H9 (cell line): ENCODE data around the gene CNNM3. TPM values are rescaled to one million over a fixed set of nuclear protein-coding genes. Genes with fewer than 3 reads are reported as not detected.

Experiments
- DNase-seq: peaks from one replicate; pipeline ENCODE4 v3.0.0-alpha.2; 2017
- H2AFZ ChIP-seq: one replicate; pipeline ENCODE4 v1.6.1; 2013; ENCODE audit warnings: mild to moderate bottlenecking, low read length, control low read depth, moderate library complexity
- H2AK5ac ChIP-seq: 2 replicates; pipeline ENCODE4 v1.6.1; 2013; ENCODE audit warnings: low read length, control low read depth, mixed read lengths; ENCODE audit not compliant: insufficient read length
- H2BK120ac ChIP-seq: one replicate; pipeline ENCODE4 v1.6.1; 2013; ENCODE audit warnings: low read depth, mild to moderate bottlenecking, low read length, control low read depth, inconsistent platforms; ENCODE audit not compliant: poor library complexity, severe bottlenecking
- H2BK12ac ChIP-seq: 2 replicates; pipeline ENCODE4 v1.6.1; 2013; ENCODE audit warnings: low read length, control low read depth, mixed read lengths, low read depth; ENCODE audit not compliant: insufficient read length
- H2BK15ac ChIP-seq: 2 replicates; pipeline ENCODE4 v1.6.1; 2013; ENCODE audit warnings: low read depth, low read length, control low read depth
- H2BK20ac ChIP-seq: one replicate; pipeline ENCODE4 v1.6.1; 2013; ENCODE audit warnings: low read depth, mild to moderate bottlenecking, low read length, control low read depth, inconsistent platforms; ENCODE audit not compliant: poor library complexity, severe bottlenecking
- H2BK5ac ChIP-seq: 2 replicates; pipeline ENCODE4 v1.6.1; 2013; ENCODE audit warnings: low read length, control low read depth, mixed read lengths; ENCODE audit not compliant: insufficient read length
- H3K14ac ChIP-seq: 2 replicates; pipeline ENCODE4 v1.6.1; 2013; ENCODE audit warnings: low read length, control low read depth; ENCODE audit not compliant: insufficient read depth
- H3K18ac ChIP-seq: 2 replicates; pipeline ENCODE4 v1.6.1; 2013; ENCODE audit warnings: low read depth, mild to moderate bottlenecking, mixed read lengths, low read length, control low read depth; ENCODE audit not compliant: insufficient read length
- H3K23ac ChIP-seq: 2 replicates; pipeline ENCODE4 v1.6.1; 2013; ENCODE audit warnings: low read length, control low read depth, mixed read lengths, low read depth; ENCODE audit not compliant: insufficient read length
- H3K23me2 ChIP-seq: 2 replicates; pipeline ENCODE4 v1.6.1; 2013; ENCODE audit warnings: low read depth, mild to moderate bottlenecking, mixed read lengths, low read length, control low read depth; ENCODE audit not compliant: insufficient read length, poor library complexity, severe bottlenecking
- H3K27ac ChIP-seq: 2 replicates; pipeline ENCODE4 v1.5.1; 2013; ENCODE audit warnings: low read length, control low read depth, mixed read lengths, low read depth; ENCODE audit not compliant: insufficient read length
- H3K27me3 ChIP-seq: 2 replicates; pipeline ENCODE4 v1.6.1; 2013; ENCODE audit warnings: low read length, control low read depth, inconsistent platforms; ENCODE audit not compliant: insufficient read depth
- H3K4ac ChIP-seq: 2 replicates; pipeline ENCODE4 v1.6.1; 2013; ENCODE audit warnings: low read depth, mild to moderate bottlenecking, control low read depth, inconsistent platforms, low read length, moderate library complexity
- H3K4me1 ChIP-seq: 2 replicates; pipeline ENCODE4 v1.6.1; 2013; ENCODE audit warnings: low read length, control low read depth, inconsistent platforms; ENCODE audit not compliant: insufficient read depth
- H3K4me2 ChIP-seq: 2 replicates; pipeline ENCODE4 v1.6.1; 2013; ENCODE audit warnings: low read length, control low read depth, mixed read lengths; ENCODE audit not compliant: insufficient read length, insufficient read depth
- H3K56ac ChIP-seq: 2 replicates; pipeline ENCODE4 v1.6.1; 2013; ENCODE audit warnings: low read depth, mild to moderate bottlenecking, mixed read lengths, low read length, control low read depth; ENCODE audit not compliant: insufficient read length
- H3K79me1 ChIP-seq: 2 replicates; pipeline ENCODE4 v1.6.1; 2013; ENCODE audit warnings: low read depth, mild to moderate bottlenecking, moderate library complexity, low read length, control low read depth, inconsistent platforms; ENCODE audit not compliant: insufficient read depth, poor library complexity, severe bottlenecking
- H3K79me2 ChIP-seq: 2 replicates; pipeline ENCODE4 v1.6.1; 2013; ENCODE audit warnings: low read length, control low read depth, inconsistent platforms; ENCODE audit not compliant: insufficient read depth
- H3K9ac ChIP-seq: 2 replicates; pipeline ENCODE4 v1.6.1; 2013; ENCODE audit warnings: low read length, control low read depth, mixed read lengths; ENCODE audit not compliant: insufficient read length; ENCODE audit errors: extremely low read depth
- H3K9me3 ChIP-seq: one replicate; pipeline ENCODE4 v1.6.1; 2013; ENCODE audit warnings: low read depth, low read length, inconsistent platforms; ENCODE audit not compliant: control insufficient read depth
- H3T11ph ChIP-seq: one replicate; pipeline ENCODE4 v1.6.1; 2013; ENCODE audit warnings: mild to moderate bottlenecking, low read length, control low read depth, inconsistent platforms
- H4K20me1 ChIP-seq: one replicate; pipeline ENCODE4 v1.6.1; 2013; ENCODE audit not compliant: control insufficient read depth, insufficient read length, insufficient read depth
- H4K5ac ChIP-seq: 2 replicates; pipeline ENCODE4 v1.6.1; 2013; ENCODE audit warnings: low read depth, mild to moderate bottlenecking, mixed read lengths, low read length, control low read depth; ENCODE audit not compliant: insufficient read length
- H4K8ac ChIP-seq: replicated peaks from 2 replicates; pipeline ENCODE4 v1.6.1; 2013; ENCODE audit warnings: low read length, control low read depth, mixed read lengths, low read depth; ENCODE audit not compliant: insufficient read length
- H4K91ac ChIP-seq: 2 replicates; pipeline ENCODE4 v1.6.1; 2013; ENCODE audit warnings: low read depth, mild to moderate bottlenecking, moderate library complexity, mixed read lengths, low read length, control low read depth; ENCODE audit not compliant: insufficient read length
- H3K27ac Mint-ChIP-seq, 3 experiments: 2 replicates in 2 of 3; 3 replicates in 1 of 3; pipeline ENCODE4 v1.8.0; 2020 to 2021; ENCODE audit warnings: mixed read lengths in 3 of 3, mild to moderate bottlenecking in 1 of 3, moderate library complexity in 1 of 3
- H3K27me3 Mint-ChIP-seq: 2 replicates; pipeline ENCODE4 v1.8.0; 2021; ENCODE audit warnings: low read depth, mild to moderate bottlenecking, moderate library complexity, mixed read lengths
- H3K36me3 Mint-ChIP-seq, 3 experiments: 2 replicates in 2 of 3; 3 replicates in 1 of 3; pipeline ENCODE4 v1.8.0; 2020 to 2021; ENCODE audit warnings: low read depth in 3 of 3, mixed read lengths in 3 of 3; ENCODE audit not compliant: insufficient read depth in 1 of 3
- H3K4me1 Mint-ChIP-seq, 2 experiments: 2 replicates each; pipeline ENCODE4 v1.8.0; 2020; ENCODE audit warnings: mixed read lengths in 2 of 2
- H3K4me3 Mint-ChIP-seq, 2 experiments: 2 replicates in 1 of 2; 3 replicates in 1 of 2; pipeline ENCODE4 v1.8.0; 2020 to 2021; ENCODE audit warnings: mild to moderate bottlenecking in 2 of 2, mixed read lengths in 2 of 2, moderate library complexity in 1 of 2
- H3K9me3 Mint-ChIP-seq, 2 experiments: 2 replicates in 1 of 2; 3 replicates in 1 of 2; pipeline ENCODE4 v1.8.0; 2020; ENCODE audit warnings: mild to moderate bottlenecking in 2 of 2, mixed read lengths in 2 of 2, moderate library complexity in 1 of 2
- CTCF ChIP-seq: fragments of 200-600 bp; sonication (generic); conservative IDR thresholded peaks from 3 replicates; pipeline ENCODE4 v1.8.0; 2021; ENCODE audit warnings: antibody characterized with exemption, mild to moderate bottlenecking
- WGBS: extraction: QIAGEN DNeasy Blood & Tissue Kit; methylation state at CpG from one replicate; pipeline ENCODE4 v1.1.7; 2013; ENCODE audit warnings: missing lambda C conversion rate, low lambda C conversion rate, mixed read lengths; ENCODE audit not compliant: insufficient read length; ENCODE audit errors: extremely low coverage; 5-methylcytosine and 5-hydroxymethylcytosine counted together
- total RNA-seq: library from RNA; stranded (reverse); gene quantifications from 2 replicates; pipeline ENCODE4 v1.2.1, GENCODE V29; 2021

Gene CNNM3
- total RNA-seq, 1 experiment from 2014 or later = 25.0 TPM

GRCh38 chr2:96848264-96848663 is 32.2 kb downstream of the CNNM3 start:
- Histone ChIP-seq H3K27ac (no peak overlapping the region), H3K4me1 (no peaks in the 10 kb centered on the region), H4K91ac (no peak overlapping the region), H3K79me2 (no peaks in the 10 kb centered on the region), H3K9ac (no peak overlapping the region), H3K4ac (no peak overlapping the region), H3K14ac (no peak overlapping the region), H2BK12ac (no peak overlapping the region), H3K4me2 (no peak overlapping the region), H4K8ac (no peak overlapping the region), H3K27me3 (no peaks in the 10 kb centered on the region), H3K9me3 (no peaks in the 10 kb centered on the region), H3K79me1 (peaks cover 2% of the 10 kb centered on the region), H3K23ac (no peak overlapping the region), H4K20me1 (no peaks in the 10 kb centered on the region), H2BK20ac (no peak overlapping the region), H2AK5ac (no peak overlapping the region), H3K56ac (no peak overlapping the region), H2AFZ (no peak overlapping the region), H2BK5ac (no peak overlapping the region), H4K5ac (no peak overlapping the region), H2BK15ac (no peak overlapping the region), H3K18ac (no peak overlapping the region), H3K23me2 (no peaks in the 10 kb centered on the region), H3T11ph (no peak overlapping the region), H2BK120ac (no peak overlapping the region)
- H3K9me3 Mint-ChIP-seq = no peaks in the 10 kb centered on the region
- peaks cover 24 to 51% (median 36%) of the 10 kb centered on the region in 3 experiments for H3K36me3 Mint-ChIP-seq
- TF ChIP-seq CTCF = no peak
- WGBS = no CpG with 5 or more reads among the region's 9 CpGs
- H3K4me1 Mint-ChIP-seq = 0 out of 4 replicates have a peak, but pooled peaks cover 0 to under 1% of the 10 kb centered on the region in 2 experiments
- no peak overlapping the region for H3K27ac Mint-ChIP-seq
- no peak overlapping the region for H3K4me3 Mint-ChIP-seq
- DNase-seq = peak; percentile 22
- H3K27me3 Mint-ChIP-seq = no peaks in the 10 kb centered on the region
